Measurements from ENCODE around the gene ADCY10.
"Not testable (repeated sequence)": the region's sequence is repeated elsewhere in the genome, so short reads cannot be mapped to it uniquely, and the experiment has no call there.

Gene ADCY10

GRCh38 chr1:167881069-167881468 is 32.9 kb downstream of the ADCY10 start:
- no peak for TF ChIP-seq CTCF (IDR thresholded peaks at IDR 0.05; ENCODE audit: extremely low read depth, missing control alignments)
- DNase-seq (ENCODE audit: low spot score) = no peak

DNA sequence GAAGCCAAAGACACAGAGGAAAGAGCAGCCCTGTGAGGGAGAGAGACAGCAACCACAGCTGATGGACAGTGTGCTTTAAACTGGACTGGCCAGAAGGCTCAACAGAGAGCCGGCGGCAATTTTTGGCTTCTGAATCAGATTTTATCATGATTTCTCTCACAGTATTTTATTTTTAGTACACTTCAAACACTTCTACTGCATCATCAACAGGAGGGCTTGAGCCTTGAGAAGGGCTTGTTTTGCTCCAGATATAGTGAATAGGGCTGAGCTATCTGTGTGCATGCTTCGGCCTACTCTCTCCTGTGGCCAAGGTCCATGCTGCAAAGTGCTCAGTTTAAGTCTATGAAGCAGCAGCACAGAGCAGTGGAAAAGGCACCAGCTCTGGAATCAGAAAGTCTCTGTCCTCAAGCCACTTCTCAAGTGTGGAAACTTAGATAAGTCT is 33.3 kb downstream of the ADCY10 start:
- no peak for TF ChIP-seq CTCF (IDR thresholded peaks at IDR 0.05; ENCODE audit: extremely low read depth, missing control alignments)
- no peak for DNase-seq (ENCODE audit: low spot score)

- no peak for TF ChIP-seq CTCF (IDR thresholded peaks at IDR 0.05; ENCODE audit: extremely low read depth, missing control alignments)
- no peak for DNase-seq (ENCODE audit: low spot score)
Measured at GRCh38 chr1:167879508-167879907, 34.4 kb downstream of the ADCY10 start.

DNA sequence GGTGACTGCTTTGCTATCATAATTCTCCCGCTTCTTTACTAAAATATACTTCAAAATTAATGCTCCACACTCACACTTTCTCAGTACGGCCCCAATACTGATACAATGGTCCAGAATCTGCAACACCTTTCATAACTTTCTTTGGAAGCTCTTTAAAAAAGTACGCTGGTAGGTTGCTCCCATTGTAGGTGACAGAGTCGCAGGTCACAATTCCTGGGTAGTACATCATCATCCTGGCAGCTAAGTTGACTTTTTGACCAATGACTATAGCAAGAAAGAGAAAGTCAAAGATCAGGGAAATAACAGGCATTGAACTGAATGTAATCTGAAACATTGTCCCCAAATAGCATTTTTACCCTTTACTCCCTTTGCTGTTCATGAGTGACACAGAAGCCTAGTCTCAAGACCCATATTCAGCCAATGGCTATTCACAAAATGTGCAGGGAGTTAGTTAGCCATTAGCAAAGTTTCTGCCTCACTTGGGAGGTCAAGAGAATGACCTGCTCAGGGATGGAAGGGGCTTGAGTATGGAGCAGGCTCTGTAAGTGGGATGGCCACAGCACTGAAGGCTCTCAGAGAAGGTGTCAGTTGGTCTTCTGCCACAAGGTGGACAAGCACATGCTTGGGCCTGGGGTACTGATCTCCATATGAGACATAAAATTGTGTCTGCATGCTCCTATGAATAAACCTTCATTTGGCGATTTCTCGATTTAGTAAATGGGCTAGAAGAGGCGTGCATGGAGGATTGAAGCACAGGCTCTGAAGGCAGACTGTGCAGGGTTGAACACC is 35.4 kb downstream of the ADCY10 start:
- TF ChIP-seq CTCF (IDR thresholded peaks at IDR 0.05; ENCODE audit: extremely low read depth, missing control alignments) = no peak
- DNase-seq (ENCODE audit: low spot score) = no peak

DNA sequence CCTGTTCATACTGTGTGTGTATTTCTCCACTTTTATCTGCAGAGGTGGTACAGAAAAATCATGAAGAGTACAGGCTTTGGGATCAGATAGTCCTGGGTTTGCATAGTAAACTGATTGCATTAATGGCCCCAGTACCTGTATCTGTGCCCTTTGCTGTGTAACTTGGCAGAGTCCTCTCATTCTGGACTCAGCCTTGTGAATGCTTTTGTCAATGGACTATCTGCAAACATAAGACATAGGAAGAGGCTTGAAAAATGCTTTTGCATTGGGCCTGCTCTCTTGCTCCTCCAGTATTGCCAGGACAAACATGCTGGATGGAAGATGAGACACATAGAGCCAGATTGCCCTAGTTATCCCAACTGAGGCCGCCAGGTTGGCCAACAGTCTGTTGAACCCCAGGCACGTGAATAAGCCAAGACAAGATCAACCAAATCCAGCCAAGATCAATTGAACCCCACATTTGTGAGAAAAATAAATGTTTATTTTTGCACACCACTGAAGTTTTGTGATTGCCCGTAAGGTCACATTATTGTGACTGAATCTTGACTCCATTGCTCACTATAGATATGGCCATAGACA is 37.2 kb downstream of the ADCY10 start:
- no peak for TF ChIP-seq CTCF (IDR thresholded peaks at IDR 0.05; ENCODE audit: extremely low read depth, missing control alignments)
- no peak for DNase-seq (ENCODE audit: low spot score)

- no peak for TF ChIP-seq CTCF (IDR thresholded peaks at IDR 0.05; ENCODE audit: extremely low read depth, missing control alignments)
- DNase-seq (ENCODE audit: low spot score) = no peak
Measured at GRCh38 chr1:167871331-167871730, 42.6 kb downstream of the ADCY10 start.

GRCh38 chr1:167869157-167870001 is 44.6 kb downstream of the ADCY10 start:
- not testable (repeated sequence) for DNase-seq (ENCODE audit: low spot score)

DNA sequence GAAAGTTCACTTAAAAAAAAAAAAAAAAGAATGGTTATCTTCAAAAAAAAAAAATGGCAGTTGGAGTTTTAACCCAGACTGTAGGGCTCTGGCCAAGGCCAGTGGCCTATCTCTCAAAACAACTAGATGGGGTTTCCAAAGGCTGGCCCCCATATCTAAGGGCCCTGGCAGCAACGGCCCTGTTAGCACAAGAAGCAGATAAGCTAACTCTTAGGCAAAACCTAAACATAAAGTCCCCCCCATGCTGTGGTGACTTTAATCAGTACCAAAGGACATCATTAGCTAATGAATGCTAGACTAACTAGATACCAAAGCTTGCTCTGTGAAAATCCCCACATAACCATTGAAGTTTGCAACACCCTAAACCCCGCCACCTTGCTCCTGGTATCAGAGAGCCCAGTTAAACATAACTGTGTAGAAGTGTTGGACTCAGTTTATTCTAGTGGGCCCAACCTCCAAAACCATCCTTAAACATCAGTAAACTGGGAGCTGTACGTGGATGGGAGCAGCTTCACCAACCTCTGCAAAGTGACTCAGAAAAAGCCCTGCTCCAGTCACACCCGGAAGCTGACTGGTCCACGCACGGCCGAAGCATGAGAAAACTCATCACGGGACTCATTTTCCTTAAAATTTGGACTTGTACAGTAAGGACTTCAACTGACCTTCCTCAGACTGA is 47.1 kb downstream of the ADCY10 start:
- not testable (repeated sequence) for DNase-seq (ENCODE audit: low spot score)

DNA sequence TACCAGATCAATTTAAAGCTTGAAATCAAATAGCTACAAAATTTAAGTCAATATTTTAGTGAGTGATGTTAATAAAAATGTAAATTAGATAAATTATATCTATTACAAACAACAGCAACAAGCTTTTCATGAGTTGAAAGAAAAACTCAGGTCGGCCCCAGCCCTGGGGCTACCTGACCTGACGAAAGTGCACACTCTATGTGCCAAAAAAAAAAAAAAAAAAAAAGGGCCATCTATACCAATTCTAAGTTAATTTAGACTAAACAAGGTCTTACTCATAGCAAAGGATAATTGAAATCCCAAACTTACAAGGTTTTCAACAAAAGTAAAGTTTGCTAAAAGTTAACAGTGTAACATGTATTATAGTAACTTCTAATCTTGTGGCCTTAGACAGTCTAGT is 47.6 kb downstream of the ADCY10 start:
- not testable (repeated sequence) for DNase-seq (ENCODE audit: low spot score)

GRCh38 chr1:167865804-167866308 is 48.1 kb downstream of the ADCY10 start:
- DNase-seq (ENCODE audit: low spot score) = not testable (repeated sequence)

DNA sequence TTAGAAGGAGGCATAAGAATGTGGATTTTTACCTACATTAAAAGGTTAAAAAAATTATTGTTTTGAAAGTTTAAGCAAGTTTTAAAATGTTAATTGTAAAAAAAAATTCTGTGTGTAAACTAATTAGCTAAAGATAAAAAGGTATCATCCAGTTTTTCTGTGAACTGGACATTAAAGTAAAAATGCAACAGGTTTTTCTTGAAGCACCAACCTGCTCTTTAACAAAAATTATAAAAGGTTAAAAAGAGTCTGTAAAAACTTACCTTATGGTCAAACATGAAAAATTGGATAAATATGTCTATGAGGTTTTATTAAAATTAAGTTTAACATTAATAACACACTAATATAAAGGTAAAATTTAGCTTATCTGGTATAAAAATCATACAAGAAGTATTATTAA is 48.7 kb downstream of the ADCY10 start:
- DNase-seq (ENCODE audit: low spot score) = not testable (repeated sequence)
